Measurements from ENCODE around the gene SMIM33.
A peak's percentile ranks its signal among the peaks of the same experiment; 100 is the strongest.
"Not testable (repeated sequence)": the region's sequence is repeated elsewhere in the genome, so short reads cannot be mapped to it uniquely, and the experiment has no call there.

The SMIM33 gene

GRCh38 chr5:139504722-139505121 is 33.9 kb downstream of the SMIM33 start:
- not testable (repeated sequence) for H3K27me3 ChIP-seq (ENCODE audit: control insufficient read depth in 2 of 2, insufficient read depth in 2 of 2, low read length in 2 of 2); H3K36me3 ChIP-seq (ENCODE audit: control insufficient read depth in 2 of 2, insufficient read depth in 2 of 2, low read length in 2 of 2); H3K9ac ChIP-seq (ENCODE audit: low read depth in 1 of 2, low read length in 2 of 2); H3K27ac ChIP-seq (ENCODE audit: low read depth in 2 of 2, low read length in 2 of 2); H3K4me3 ChIP-seq (ENCODE audit: low read length in 2 of 2); H3K4me1 ChIP-seq (ENCODE audit: control insufficient read depth in 2 of 2, insufficient read depth in 2 of 2, low read length in 2 of 2); H3K9me3 ChIP-seq (ENCODE audit: control insufficient read depth in 2 of 2, low read length in 2 of 2)

GRCh38 chr5:139512786-139513390 is 42.1 kb downstream of the SMIM33 start:
- H3K9me3 ChIP-seq (ENCODE audit: control insufficient read depth in 2 of 2, low read length in 2 of 2), result no peaks in the 10 kb centered on the region
- no peak overlapping the region for H3K27ac ChIP-seq (ENCODE audit: low read depth in 2 of 2, low read length in 2 of 2)
- no peak overlapping the region for H3K9ac ChIP-seq (ENCODE audit: low read depth in 1 of 2, low read length in 2 of 2)
- H3K27me3 ChIP-seq (ENCODE audit: control insufficient read depth in 2 of 2, insufficient read depth in 2 of 2, low read length in 2 of 2), result no peaks in the 10 kb centered on the region
- peaks cover 4% of the 10 kb centered on the region in 2 donors for H3K4me1 ChIP-seq (ENCODE audit: control insufficient read depth in 2 of 2, insufficient read depth in 2 of 2, low read length in 2 of 2)
- no peak overlapping the region for H3K4me3 ChIP-seq (ENCODE audit: low read length in 2 of 2)
- no peaks in the 10 kb centered on the region for H3K36me3 ChIP-seq (ENCODE audit: control insufficient read depth in 2 of 2, insufficient read depth in 2 of 2, low read length in 2 of 2)

- H3K4me3 ChIP-seq (ENCODE audit: low read length in 2 of 2), result not testable (repeated sequence)
Measured at GRCh38 chr5:139513434-139513833, 42.6 kb downstream of the SMIM33 start.

GRCh38 chr5:139513852-139514485 is 43.2 kb downstream of the SMIM33 start:
- no peaks in the 10 kb centered on the region for H3K9me3 ChIP-seq (ENCODE audit: control insufficient read depth in 2 of 2, low read length in 2 of 2)
- H3K27ac ChIP-seq (ENCODE audit: low read depth in 2 of 2, low read length in 2 of 2), result no peak overlapping the region
- no peaks in the 10 kb centered on the region for H3K36me3 ChIP-seq (ENCODE audit: control insufficient read depth in 2 of 2, insufficient read depth in 2 of 2, low read length in 2 of 2)
- no peak overlapping the region for H3K4me3 ChIP-seq (ENCODE audit: low read length in 2 of 2)
- no peaks in the 10 kb centered on the region for H3K27me3 ChIP-seq (ENCODE audit: control insufficient read depth in 2 of 2, insufficient read depth in 2 of 2, low read length in 2 of 2)
- H3K4me1 ChIP-seq (ENCODE audit: control insufficient read depth in 2 of 2, insufficient read depth in 2 of 2, low read length in 2 of 2), result peaks cover 8 to 10% of the 10 kb centered on the region in 2 donors
- no peak overlapping the region for H3K9ac ChIP-seq (ENCODE audit: low read depth in 1 of 2, low read length in 2 of 2)

More at GRCh38 chr5:139513434-139513833, 42.6 kb downstream of the SMIM33 start:
- not testable (repeated sequence) for H3K27ac ChIP-seq (ENCODE audit: low read depth in 2 of 2, low read length in 2 of 2); H3K9me3 ChIP-seq (ENCODE audit: control insufficient read depth in 2 of 2, low read length in 2 of 2); H3K27me3 ChIP-seq (ENCODE audit: control insufficient read depth in 2 of 2, insufficient read depth in 2 of 2, low read length in 2 of 2); H3K36me3 ChIP-seq (ENCODE audit: control insufficient read depth in 2 of 2, insufficient read depth in 2 of 2, low read length in 2 of 2); H3K9ac ChIP-seq (ENCODE audit: low read depth in 1 of 2, low read length in 2 of 2); H3K4me1 ChIP-seq (ENCODE audit: control insufficient read depth in 2 of 2, insufficient read depth in 2 of 2, low read length in 2 of 2)

- no peaks in the 10 kb centered on the region for H3K9me3 ChIP-seq (ENCODE audit: control insufficient read depth in 2 of 2, low read length in 2 of 2)
- no peak overlapping the region for H3K9ac ChIP-seq (ENCODE audit: low read depth in 1 of 2, low read length in 2 of 2)
- H3K36me3 ChIP-seq (ENCODE audit: control insufficient read depth in 2 of 2, insufficient read depth in 2 of 2, low read length in 2 of 2), result no peaks in the 10 kb centered on the region
- no peaks in the 10 kb centered on the region for H3K27me3 ChIP-seq (ENCODE audit: control insufficient read depth in 2 of 2, insufficient read depth in 2 of 2, low read length in 2 of 2)
- peaks cover 8 to 10% of the 10 kb centered on the region in 2 donors for H3K4me1 ChIP-seq (ENCODE audit: control insufficient read depth in 2 of 2, insufficient read depth in 2 of 2, low read length in 2 of 2)
- no peak overlapping the region for H3K4me3 ChIP-seq (ENCODE audit: low read length in 2 of 2)
- no peak overlapping the region for H3K27ac ChIP-seq (ENCODE audit: low read depth in 2 of 2, low read length in 2 of 2)
Measured at GRCh38 chr5:139514486-139514856, 43.7 kb downstream of the SMIM33 start.

GRCh38 chr5:139517683-139518564 is 47.1 kb downstream of the SMIM33 start:
- peak overlapping the region; percentile 94 to 96 for H3K4me3 ChIP-seq (ENCODE audit: low read length in 2 of 2)
- H3K27ac ChIP-seq (ENCODE audit: low read depth in 2 of 2, low read length in 2 of 2), result peak overlapping the region; percentile 81 to 85
- H3K9me3 ChIP-seq (ENCODE audit: control insufficient read depth in 2 of 2, low read length in 2 of 2), result no peaks in the 10 kb centered on the region
- H3K4me1 ChIP-seq (ENCODE audit: control insufficient read depth in 2 of 2, insufficient read depth in 2 of 2, low read length in 2 of 2), result peaks cover 8 to 10% of the 10 kb centered on the region in 2 donors
- peak overlapping the region; percentile 99 to 100 for H3K9ac ChIP-seq (ENCODE audit: low read depth in 1 of 2, low read length in 2 of 2)
- H3K27me3 ChIP-seq (ENCODE audit: control insufficient read depth in 2 of 2, insufficient read depth in 2 of 2, low read length in 2 of 2), result no peaks in the 10 kb centered on the region
- H3K36me3 ChIP-seq (ENCODE audit: control insufficient read depth in 2 of 2, insufficient read depth in 2 of 2, low read length in 2 of 2), result no peaks in the 10 kb centered on the region
